ENCODE measurements around the gene RNU6-1.

DNA sequence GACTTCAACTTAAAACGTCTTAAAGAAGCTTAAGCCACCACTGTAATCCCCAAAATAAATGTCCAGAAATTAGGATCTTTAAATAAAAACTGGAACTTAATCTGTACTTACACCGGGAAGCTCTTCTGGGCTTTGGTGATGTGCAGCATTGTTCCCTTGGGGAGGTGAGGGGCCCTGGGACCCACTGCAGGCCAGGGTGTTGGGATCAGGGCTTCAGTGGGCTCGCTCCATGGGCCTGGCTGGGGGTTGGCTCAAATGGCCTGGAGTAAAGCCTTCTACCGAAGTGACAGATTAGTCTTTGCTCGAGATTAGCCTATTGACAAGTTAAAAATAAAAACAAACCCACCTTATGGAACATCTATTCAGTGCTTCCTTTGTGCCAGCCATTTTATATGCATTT is 6.1 kb upstream of the RNU6-1 start:
- TF ChIP-seq, protein P1, sequence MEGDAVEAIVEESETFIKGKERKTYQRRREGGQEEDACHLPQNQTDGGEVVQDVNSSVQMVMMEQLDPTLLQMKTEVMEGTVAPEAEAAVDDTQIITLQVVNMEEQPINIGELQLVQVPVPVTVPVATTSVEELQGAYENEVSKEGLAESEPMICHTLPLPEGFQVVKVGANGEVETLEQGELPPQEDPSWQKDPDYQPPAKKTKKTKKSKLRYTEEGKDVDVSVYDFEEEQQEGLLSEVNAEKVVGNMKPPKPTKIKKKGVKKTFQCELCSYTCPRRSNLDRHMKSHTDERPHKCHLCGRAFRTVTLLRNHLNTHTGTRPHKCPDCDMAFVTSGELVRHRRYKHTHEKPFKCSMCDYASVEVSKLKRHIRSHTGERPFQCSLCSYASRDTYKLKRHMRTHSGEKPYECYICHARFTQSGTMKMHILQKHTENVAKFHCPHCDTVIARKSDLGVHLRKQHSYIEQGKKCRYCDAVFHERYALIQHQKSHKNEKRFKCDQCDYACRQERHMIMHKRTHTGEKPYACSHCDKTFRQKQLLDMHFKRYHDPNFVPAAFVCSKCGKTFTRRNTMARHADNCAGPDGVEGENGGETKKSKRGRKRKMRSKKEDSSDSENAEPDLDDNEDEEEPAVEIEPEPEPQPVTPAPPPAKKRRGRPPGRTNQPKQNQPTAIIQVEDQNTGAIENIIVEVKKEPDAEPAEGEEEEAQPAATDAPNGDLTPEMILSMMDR (IDR thresholded peaks at IDR 0.05 in 2 of 3, conservative IDR thresholded peaks at IDR 0.05 in 1 of 3; ENCODE audit: borderline replicate concordance in 1 of 3, insufficient read depth in 1 of 3, low read depth in 2 of 3, low read length in 2 of 3), result no peak
- no peak for TF ChIP-seq SP1 (IDR thresholded peaks at IDR 0.05; ENCODE audit: low read depth)
- TF ChIP-seq ZNF274 (IDR thresholded peaks at IDR 0.05; ENCODE audit: low read depth, low read length), result no peak
- no peak for TF ChIP-seq SIN3A (IDR thresholded peaks at IDR 0.05; ENCODE audit: low read depth)
- no peak for TF ChIP-seq POLR2AphosphoS5 (IDR thresholded peaks at IDR 0.05; ENCODE audit: low read depth, low read length)

Data from HCT116 (cell line).